ENCODE data around the gene ASB5.

DNA sequence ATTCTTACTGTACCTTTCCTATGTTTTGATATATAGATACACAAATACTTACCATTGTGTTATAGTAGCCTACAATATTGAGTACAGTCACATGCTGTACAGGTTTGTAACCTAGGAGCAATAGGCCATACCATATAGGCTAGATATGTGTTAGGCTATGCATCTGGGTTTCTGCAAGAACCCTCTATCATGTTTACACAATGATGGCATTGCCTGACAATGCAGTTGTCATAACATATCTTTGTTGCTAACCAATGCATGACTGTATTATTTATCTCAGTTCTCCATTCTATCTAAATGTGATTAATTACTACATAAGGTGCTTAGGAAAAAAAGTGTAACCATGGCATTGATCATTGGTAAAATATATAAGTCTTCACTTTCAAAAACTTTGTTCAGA, 40.8 kb upstream of the ASB5 start:
- TF ChIP-seq, protein P1, sequence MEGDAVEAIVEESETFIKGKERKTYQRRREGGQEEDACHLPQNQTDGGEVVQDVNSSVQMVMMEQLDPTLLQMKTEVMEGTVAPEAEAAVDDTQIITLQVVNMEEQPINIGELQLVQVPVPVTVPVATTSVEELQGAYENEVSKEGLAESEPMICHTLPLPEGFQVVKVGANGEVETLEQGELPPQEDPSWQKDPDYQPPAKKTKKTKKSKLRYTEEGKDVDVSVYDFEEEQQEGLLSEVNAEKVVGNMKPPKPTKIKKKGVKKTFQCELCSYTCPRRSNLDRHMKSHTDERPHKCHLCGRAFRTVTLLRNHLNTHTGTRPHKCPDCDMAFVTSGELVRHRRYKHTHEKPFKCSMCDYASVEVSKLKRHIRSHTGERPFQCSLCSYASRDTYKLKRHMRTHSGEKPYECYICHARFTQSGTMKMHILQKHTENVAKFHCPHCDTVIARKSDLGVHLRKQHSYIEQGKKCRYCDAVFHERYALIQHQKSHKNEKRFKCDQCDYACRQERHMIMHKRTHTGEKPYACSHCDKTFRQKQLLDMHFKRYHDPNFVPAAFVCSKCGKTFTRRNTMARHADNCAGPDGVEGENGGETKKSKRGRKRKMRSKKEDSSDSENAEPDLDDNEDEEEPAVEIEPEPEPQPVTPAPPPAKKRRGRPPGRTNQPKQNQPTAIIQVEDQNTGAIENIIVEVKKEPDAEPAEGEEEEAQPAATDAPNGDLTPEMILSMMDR (optimal IDR thresholded peaks at IDR 0.05 in 1 of 3, IDR thresholded peaks at IDR 0.05 in 1 of 3, conservative IDR thresholded peaks at IDR 0.05 in 1 of 3; ENCODE audit: extremely low read depth in 1 of 3, insufficient read depth in 2 of 3, low read length in 3 of 3), result no peak
- no peak for TF ChIP-seq EZH2 (IDR thresholded peaks at IDR 0.05; ENCODE audit: low read length)

Measured in keratinocyte (primary cell).